Measurements from ENCODE around the gene EARS2.
"Not testable (repeated sequence)": the region's sequence is repeated elsewhere in the genome, so short reads cannot be mapped to it uniquely, and the experiment has no call there.

Gene EARS2

DNA sequence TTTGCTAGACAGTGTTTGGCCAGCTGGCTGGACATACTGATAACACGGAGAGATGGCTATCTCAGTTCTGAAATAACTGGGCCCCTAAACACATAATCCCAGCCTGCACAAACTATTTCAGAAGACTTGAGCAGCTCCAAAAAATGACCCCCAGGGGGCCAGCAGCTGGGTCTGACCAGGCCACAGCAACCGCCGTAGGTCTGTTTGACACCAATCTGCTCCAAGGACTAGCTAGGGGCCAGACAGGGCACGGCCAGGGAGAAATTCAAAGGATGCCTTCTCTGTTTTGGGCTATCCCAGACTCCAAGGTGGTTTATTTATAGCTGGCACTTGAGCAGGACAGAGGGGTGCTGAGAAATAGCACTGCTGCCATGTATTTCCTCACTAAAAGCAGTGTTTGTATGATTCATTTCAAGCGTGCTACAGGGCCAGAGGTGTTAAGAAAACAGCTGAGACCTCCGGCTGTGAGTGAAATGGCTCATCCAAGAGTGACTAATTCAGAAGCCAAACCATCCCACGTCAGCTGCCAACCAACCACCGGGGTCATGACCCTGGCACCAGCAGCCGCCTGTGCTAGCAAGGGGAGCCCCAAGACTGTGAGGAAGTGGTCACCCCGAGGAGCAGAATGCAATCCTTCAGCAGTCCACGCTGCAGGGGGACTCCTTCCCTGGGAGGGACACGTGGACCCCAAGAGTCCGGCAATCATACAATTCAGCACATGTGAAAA, 52.5 kb downstream of the EARS2 start:
- DNase-seq, result no peak

DNA sequence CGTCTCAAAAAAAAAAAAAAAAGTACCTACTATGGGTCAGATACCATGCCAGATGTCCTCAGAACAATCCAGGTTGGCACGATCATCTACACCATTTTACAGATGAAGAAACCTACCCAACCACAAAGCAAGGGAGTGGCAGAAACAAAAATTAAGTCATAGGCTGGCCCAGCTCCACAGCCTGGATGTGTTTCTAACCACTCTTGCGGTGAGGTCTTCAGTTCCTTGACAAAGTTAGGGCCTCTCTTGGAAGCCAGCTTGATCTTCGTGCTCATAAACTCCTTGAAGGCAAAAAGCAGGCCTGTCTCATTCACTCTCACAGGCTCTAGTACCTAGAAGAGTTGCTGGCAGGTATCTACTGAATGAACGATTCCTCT, 53.1 kb downstream of the EARS2 start:
- no peak for DNase-seq

DNA sequence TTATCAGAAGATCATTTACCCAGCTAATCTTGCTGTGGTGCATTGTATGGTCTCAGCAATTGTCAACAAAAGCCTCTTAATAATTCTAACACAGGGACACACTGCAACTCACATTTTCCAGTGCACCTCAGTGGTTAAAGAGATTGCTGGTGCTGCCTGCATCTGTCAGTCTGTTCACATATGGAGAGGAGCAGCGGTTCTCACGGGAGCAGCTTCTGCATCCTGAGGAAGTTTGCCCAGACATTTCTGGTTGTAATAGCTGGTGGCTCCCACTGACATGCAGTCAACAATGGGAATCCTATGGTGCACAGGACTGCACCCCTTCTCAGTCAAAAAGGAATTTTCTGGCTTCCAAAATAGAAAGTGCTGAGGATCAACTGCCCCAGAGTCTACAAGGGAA, 54.7 kb downstream of the EARS2 start:
- no peak for DNase-seq

DNA sequence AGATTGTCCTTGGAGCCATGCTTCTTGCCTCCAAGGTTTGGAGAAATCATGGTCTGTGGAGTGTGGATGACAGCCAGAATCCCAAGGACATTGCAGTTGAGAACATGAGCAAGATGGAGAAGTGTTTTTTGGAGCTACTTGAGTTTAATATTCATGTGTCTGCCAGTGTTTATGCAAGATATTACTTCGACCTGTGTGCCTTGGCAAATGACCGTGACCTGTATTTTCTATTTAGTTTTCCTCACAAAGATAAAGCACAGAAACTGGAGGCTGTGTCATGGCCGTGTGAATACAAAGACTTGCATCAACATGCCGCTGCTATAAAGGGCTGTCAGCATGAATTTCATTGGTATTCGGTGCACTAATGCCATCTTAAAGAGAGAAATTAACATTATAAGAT, 55.9 kb downstream of the EARS2 start:
- DNase-seq, result no peak

DNA sequence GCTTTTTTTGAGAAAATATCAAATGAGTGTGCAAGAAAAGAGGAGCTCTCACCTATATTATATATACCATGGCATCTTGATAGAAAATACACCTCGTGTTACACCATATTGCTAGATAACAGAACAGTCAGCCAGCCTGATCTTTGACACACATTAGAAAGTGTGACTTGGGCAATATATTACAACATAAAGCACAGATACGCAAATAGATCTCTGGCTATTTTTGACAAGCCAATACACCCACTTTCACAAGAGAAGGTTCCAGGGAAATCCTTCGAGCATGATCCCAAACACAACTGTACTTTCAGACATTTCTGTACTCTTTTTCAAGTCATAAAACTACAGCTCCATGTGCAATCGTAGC, 56.3 kb downstream of the EARS2 start:
- no peak for DNase-seq

DNA sequence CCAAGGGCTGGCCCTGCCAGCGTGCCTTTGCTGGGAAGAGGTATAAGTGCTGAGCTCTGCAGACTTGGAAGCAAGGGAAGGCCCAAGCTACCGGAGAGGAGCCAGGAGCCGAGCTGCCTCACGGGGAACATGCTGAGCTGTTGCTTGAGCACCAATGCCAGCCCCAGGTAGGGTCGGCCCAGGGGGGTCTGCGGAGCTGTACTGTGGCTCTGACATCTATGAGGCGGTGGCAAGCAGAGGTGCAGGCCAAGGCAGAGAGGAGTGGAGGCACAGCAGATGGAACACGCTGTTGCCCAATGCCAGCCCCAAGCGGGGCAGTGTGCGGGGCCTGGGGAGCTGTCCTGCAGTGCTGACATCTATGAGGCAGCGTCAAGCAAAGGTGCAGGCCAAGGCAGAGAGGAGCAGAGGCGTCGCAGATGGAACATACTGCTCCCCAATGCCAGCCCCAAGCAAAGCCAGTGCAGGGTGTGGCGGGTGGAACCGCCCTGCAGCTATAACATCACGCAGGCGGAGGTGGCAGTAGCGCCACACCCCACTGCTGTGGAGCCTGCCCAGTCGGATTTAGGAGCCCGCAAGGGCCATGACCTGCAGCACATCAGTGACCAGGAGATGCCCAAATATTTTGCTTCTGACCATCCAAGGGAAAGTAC, 56.8 kb downstream of the EARS2 start:
- DNase-seq, result peak; percentile 44

DNA sequence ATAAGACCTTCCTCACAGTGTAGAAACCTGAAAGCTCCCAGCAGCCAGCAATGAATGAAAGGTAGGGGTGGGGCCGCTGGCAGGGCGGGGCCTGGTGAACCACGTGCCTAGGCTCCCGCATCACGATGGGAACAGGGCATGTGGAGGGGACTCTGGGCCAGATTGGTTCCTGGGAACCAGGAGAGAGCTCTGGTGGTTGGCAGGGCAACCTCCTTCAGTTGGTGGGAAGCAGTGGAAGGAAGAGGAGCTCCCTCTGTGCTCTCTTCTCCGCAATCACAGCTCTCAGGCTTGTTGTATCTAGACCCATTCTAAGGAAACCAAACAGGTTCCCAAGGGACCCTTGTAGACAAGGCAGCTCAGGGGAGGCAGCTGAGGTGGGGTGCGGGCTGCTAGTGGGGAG, 57.3 kb downstream of the EARS2 start:
- peak; percentile 51 for DNase-seq

DNA sequence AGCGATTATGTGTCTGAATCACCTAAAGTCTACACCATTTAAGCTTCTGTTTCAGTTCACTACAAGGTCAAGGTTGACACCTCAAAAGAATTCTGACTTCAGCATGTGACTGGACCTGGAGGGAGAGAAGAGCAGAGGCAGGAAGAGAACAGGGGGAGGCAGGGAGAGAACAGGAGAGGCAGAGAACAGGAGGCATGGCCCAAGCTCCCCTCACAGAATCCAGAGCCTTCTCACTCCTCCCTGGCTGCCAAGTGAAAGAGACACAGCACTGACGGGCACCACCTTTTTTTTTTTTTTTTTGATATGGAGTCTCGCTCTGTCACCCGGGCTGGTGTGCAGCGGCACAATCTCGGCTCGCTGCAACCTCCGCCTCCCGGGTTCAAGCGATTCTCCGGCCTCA, 58.3 kb downstream of the EARS2 start:
- DNase-seq, result no peak

DNA sequence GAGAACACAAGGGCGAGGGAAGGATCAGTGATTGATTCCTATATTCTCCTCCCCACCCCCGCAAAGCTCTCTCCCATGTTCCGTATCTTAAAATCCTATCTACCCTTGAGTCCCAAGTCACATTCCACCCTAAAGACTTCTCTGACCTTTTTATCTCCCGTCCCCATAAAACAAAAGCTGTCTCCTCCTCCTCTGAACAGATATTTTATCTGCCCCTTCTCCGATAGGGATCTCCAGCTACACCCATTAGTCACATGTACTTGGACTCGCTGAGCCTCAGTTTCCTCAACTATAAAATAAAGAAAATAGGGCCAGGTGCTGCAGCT, 59.6 kb downstream of the EARS2 start:
- no peak for DNase-seq

DNA sequence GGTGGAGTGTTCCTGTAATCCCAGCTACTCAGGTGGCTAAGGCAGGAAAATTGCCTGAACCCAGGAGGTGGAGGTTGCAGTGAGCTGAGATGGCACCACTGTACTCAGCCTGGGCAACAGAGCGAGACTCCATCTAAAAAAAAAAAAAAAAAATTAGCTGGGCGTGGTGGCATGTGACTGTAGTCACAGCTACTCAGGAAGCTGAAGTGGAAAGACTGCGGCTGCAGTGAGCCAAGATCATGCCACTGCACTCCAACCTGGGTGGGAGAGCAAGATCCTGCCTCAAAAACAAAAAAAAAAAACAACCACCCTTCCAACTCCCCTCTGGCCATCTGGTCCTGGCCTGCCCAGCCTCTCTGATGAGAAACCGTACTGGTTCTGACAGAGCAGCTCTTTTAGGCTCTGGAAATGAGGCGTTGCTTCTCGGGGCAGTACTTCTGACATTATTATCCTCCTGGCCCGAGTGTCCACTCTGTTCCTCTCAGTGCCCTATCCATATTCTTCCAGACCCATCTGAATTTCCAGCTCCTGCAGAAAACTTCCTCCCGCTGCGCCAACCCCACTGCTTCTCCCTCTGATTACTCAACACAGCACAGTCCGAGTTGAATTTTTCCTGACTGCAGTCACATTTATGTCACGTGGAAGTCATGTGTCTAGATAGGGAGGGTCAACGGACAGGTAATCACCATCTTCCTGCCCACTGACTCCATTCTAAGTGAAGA, 60.2 kb downstream of the EARS2 start:
- peak; percentile 70 for DNase-seq

DNA sequence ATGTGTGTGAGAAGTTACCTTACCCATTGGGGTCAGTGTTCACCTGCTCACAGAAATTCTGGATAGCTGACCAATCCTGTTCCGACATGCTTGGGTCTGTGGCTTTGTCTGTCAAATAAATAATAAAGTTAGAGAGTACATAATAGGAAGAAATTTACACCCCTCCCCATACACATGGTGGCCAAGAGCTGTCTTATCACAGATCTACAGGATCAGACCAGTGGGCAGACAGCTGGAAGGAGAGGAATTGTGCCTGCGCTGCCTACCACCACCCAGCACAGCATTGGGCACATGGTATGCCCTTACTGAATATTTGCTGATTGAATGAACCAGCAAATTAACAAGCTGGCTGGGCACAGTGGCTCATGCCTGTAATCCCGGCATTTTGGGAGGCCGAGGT, 61.5 kb downstream of the EARS2 start:
- DNase-seq, result no peak

DNA sequence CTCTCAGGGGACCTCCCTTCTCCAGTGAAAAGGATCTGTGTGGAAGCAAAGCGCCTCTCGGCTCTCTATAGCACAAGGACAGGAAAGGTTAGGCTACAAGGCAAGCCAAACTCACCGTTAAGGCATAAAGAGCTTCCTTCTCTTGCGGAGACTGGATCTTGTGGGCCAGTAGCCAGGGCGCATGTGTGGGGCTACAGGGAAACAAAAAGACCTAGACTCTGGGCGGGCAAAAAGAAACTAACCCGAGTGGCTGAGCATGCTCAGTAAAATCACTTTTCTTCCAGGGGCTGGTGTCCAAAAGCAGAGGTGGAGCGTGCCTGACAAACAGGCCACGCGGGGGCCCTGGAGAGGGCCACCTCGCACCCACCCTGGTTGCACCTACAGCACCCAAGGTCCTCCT, 63.0 kb downstream of the EARS2 start:
- DNase-seq, result no peak

DNA sequence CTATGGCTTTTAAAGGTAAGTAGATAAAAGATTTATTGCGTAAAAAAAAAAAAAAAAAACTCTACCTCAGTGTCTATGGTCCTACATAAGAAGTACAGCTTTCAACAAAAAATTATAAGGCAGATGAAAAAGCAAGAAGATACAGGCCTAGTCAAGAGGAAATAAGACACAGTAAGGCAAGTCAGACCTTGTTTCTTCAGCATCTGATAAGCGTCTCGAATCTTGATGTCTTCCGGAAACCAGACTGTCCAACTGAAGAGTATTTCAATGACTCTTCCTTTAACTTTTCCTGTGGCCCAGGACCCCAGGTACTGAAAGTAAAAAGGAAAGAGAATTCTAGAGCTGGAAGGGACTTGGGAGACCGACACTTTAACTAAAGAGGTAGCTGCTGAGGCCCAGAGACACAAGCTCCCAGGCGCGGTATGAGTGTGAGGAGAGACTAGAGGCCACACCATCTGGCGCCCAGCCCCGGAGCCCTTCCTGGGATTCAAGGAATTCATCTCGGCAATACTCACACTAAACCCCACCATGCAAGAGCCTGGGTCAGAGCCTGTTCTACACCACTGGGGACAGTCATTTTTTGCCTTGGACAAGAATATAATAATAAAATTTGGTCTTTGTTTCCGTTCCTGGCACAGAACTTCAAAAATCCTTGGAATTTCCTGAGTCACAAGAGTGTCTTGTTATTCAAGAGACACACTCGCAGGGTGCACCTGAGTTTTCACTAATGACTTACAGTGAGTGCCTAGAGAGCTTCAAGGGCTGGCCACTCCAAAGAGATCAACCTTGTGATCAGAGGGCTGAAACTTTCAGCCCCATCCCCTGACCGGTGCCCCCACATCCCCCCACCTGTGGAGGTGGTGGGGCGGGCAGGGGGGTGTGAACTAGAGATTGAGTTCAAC, 65.4 kb downstream of the EARS2 start:
- peak; percentile 58 for DNase-seq

DNA sequence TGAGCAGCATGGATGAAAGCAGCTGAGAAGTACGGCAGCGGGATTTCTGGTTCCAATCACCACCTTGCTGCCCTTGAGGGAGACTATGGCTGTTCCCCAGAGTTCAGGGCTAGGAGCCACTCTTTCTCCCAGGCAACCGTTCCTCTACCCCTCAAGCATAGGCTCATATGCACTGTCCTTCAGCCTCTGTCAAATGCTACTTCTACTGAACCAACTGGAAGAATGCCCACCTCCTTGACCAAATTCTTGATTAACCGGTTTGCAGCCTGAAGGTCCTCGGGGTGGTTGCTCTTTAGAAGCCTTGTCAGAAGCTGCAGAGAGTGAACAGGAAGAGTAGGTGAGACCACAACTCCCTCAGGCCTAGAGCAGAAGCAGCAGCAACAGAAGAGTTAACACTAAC, 70.7 kb downstream of the EARS2 start:
- DNase-seq, result no peak

DNA sequence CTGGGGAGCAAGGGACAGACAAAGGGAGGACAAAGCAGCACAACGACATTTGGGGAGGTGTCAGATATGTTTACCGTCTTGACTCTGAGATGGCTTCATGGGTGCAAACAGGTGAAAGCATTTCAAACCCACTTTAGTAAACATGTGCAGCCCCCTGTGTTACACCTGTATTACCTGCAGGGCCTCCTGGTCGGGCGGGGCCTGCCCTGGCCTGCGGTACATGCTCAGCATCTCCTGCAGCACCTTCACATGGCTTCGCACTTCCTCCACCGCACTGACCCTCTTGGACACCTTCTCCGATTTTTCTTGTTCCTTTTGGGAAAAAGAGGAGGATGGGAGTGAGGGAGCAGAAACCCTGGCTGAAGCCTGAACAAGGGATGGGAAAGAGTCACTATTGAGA, 71.3 kb downstream of the EARS2 start:
- no peak for DNase-seq

DNA sequence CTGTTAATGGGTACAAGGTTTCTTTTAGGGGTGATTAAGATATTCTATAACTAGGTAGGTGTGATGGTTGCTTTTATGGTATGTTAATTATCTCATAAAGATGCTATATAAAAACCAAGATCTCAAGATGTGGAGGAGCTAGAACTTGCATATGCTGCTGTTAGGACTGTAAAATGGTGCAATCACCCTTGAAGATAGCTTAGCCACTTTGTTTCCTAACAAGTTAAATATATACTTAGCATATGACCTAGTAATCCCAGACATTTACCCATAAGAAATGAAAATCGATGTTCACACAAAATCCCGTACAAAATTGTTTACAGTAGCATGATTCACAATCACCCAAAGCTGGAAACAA, 71.9 kb downstream of the EARS2 start:
- DNase-seq, result no peak

DNA sequence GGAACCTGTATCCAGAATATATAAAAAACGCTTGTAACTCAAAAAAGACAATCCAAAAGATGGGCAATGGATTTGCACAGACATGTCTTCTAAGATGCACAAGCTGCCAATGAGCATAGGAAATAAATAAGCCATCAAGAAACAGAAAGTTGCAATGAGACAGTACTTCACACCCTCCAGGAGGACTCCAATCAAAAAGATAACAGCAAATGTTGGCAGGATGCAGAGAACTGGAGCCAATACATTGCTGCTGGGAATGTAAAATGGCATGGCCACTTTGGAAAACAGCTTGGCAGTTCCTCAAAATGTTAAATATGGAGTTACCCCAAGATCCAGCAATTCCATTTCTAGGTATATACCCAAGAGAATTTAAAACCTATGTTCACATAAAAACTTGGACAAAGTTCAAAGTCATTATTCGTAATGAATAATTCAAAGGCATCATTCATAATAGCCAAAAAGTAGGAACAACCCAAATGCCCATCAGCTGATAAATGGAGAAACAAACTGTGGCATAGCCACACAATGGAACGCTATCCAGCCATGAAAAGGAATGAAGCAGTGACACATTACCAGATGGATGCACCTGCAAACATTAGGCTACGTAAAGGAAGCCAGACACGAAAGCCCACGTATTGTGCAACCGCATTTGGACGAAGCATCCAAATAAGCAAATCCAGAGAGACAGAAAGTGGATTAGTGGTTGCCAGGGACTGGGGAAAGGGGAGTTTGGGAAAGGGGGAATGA, 72.5 kb downstream of the EARS2 start:
- no peak for DNase-seq

DNA sequence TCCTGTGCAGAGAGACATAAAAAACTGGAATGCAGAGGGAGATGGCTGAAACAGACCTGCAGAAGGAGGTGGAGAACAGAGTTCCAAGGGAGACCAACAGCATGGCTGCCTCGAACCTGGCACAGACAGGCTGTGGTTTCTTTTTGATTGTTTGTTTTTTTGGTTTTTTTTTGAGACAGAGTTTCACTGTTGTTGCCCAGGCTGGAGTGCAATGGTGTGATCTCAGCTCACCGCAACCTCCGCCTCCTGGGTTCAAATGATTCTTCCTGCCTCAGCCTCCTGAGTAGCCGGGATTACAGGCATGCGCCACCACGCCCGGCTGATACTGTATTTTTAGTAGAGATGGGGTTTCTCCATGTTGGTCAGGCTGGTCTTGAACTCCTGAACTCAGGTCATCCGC, 73.7 kb downstream of the EARS2 start:
- DNase-seq, result not testable (repeated sequence)

DNA sequence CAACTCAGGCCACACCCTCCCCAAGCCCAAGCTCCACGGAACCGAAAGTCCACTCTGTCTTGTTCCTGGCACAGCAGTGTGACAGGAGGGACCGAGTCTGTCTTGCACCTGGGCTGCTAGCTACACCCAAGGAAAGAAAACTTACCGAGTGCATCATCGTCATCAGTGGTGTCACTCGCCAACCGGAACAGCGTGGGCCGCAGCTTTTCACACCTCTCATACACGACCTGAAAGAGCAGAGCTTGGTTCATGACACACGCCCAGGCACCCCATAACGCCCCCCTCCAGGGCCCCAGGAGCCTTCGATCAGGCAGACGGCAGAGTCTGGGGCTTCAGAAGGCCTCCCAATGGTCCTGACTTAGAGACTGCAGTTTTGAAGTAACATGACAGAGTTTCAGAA, 74.4 kb downstream of the EARS2 start:
- DNase-seq, result no peak

DNA sequence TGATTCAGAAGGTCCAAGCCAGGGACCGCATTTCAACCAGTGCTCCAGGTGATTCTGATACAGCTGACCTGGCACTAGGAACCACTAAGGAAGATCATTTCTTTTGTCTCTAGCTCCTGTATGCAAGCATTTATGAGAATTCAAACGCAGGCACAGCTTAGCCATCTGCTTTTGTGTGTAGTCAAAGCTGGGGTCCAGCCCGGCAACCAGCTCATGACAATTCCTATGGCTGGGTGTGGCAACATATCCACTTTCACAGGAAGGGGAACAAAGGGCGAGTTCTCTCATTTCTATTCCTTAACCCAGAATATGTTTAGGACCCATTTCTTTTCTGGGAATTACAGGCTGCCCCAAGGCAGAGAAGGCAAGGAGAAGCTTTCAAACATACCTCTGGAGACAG, 76.9 kb downstream of the EARS2 start:
- no peak for DNase-seq

DNA sequence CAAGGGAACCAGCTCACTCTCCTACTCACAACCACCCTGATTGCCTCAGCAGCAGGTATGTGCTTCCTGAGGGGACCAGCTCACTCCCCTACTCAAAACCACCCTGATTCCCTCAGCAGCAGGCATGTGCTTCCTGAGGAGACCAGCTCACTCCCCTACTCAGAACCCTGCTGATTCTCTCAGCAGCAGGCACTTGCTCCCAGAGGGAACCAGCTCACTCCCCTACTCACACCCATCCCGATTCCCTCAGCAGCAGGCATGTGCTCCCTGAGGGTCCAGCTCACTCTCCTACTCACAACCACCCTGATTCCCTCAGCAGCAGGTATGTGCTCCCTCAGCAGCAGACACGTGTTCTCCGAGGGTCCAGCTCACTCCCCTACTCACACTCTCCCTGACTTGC, 78.0 kb downstream of the EARS2 start:
- no peak for DNase-seq

DNA sequence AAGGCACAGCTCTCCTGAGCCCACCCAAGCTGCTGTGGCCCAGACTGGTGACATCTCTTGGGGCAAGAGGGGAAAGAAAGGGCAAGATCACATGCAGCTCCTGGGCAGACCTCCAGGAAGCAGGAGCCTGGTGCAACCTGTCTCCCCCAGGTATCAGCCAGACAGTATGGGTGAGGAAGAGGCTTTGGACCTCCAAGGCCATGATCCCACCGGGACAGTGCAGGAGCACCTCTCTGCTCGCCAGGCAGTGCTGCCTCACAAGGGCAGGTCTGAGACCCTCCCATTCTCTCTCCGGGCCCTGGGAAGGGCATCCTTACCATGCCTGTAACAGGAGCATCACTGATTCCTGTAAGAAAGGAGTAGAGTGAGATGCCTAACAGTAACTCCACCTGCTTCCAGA, 78.6 kb downstream of the EARS2 start:
- DNase-seq, result no peak

DNA sequence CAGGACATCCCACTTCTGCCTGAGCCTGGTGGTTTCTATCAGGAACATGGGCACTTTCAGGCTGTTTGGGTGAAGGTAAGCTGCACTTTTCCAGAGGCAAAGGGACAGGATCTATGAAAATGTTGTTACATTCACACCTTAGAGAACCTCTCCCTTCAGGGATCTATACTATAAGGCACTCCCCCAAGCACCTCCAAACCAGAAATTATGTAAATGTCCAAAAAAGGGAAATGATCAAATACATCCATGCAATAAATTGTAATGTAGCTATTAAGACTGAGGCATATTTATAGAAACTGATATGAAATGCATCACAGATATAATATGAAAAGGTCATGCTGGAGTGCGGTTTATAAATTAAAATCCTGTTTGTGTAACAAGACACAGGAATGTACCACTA, 80.9 kb downstream of the EARS2 start:
- DNase-seq, result no peak

Data from islet precursor cell (in vitro differentiated cells).